ENCODE results near the gene DENND4B. TPM values are rescaled to one million over a fixed set of nuclear protein-coding genes. Genes with fewer than 3 reads are reported as not detected.

Gene DENND4B
- total and polyA plus RNA-seq, 10 of the 15 experiments (the other 5 are each of a cell fraction or from before 2014, with no cell fraction given) = 12.0 to 74.8 (median 22.7) TPM

DNA sequence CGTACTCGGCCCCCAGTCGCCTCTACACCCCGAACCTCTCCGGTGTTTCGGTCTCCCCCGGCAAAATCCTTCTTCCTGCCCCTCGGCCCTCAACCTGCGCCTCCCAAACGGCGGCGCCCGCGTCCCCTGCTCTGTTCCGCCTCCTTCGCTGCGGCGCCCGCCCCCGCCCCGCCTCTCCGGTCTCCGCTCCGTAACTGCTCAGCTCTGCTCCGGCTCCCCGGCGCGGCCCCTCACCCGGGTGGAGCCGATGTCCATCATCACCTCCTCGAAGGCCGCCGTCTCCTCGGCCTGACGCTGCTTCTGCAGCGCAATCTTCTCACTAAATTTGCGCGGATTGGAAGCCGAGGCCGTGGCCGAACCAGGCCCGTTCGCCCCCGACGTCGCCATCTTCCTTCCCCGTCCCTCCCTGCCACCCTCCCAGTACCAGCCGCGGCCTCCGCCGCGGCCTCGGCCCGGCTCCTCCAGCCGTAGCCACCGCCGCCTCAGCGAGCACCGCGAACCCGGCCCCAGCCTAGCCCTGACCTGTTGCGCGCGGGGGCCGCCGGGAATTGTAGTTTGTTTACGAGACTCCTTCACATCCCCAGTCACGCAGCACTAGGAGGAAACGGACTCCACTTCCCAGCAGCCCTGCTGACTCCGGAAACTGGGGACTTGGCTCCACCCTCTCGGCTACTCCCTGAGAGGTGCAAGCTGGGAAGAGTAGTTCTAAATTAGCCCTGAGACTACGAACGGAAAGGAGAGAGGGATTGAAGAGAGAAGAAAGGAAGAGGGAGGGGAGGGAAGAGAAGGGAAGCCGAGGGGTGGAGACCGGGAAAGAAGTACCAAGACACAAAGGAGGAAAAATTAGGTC lies 11.8 kb upstream of the DENND4B start, which contains the start of gene CRTC2 (continued):
- TF ChIP-seq, protein P1, sequence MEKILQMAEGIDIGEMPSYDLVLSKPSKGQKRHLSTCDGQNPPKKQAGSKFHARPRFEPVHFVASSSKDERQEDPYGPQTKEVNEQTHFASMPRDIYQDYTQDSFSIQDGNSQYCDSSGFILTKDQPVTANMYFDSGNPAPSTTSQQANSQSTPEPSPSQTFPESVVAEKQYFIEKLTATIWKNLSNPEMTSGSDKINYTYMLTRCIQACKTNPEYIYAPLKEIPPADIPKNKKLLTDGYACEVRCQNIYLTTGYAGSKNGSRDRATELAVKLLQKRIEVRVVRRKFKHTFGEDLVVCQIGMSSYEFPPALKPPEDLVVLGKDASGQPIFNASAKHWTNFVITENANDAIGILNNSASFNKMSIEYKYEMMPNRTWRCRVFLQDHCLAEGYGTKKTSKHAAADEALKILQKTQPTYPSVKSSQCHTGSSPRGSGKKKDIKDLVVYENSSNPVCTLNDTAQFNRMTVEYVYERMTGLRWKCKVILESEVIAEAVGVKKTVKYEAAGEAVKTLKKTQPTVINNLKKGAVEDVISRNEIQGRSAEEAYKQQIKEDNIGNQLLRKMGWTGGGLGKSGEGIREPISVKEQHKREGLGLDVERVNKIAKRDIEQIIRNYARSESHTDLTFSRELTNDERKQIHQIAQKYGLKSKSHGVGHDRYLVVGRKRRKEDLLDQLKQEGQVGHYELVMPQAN (conservative IDR thresholded peaks at IDR 0.05) = peak; percentile 91
- TF ChIP-seq ZBED1 (IDR thresholded peaks at IDR 0.05; ENCODE audit: borderline replicate concordance) (no peak), IKZF1 (conservative IDR thresholded peaks at IDR 0.05) (peak; percentile 100), LARP7 (IDR thresholded peaks at IDR 0.05) (no peak; the same call in none of the 2 replicates), STAT3 (IDR thresholded peaks at IDR 0.05; ENCODE audit: low read depth, low read length) (0 out of 2 replicates have a peak, but pooled peaks have one; percentile 49), HCFC1 (IDR thresholded peaks at IDR 0.05; ENCODE audit: low read length) (peak; percentile 100), ZNF217 (IDR thresholded peaks at IDR 0.05) (no peak), GATAD2B (conservative IDR thresholded peaks at IDR 0.05; ENCODE audit: low read depth) (peak; percentile 43), BACH1 (IDR thresholded peaks at IDR 0.05; ENCODE audit: borderline replicate concordance) (no peak; the same call in 1 of the 2 replicates), SP1 (IDR thresholded peaks at IDR 0.05; ENCODE audit: low read depth, low read length) (peak; percentile 67), CHD1 (IDR thresholded peaks at IDR 0.05; ENCODE audit: low read depth, low read length) (no peak), ASH2L (IDR thresholded peaks at IDR 0.05; ENCODE audit: borderline replicate concordance, low read depth) (no peak), EZH2 (IDR thresholded peaks at IDR 0.05; ENCODE audit: borderline replicate concordance, control insufficient read depth, low read depth, low read length) (no peak), NR2C2 (IDR thresholded peaks at IDR 0.05; ENCODE audit: borderline replicate concordance, control insufficient read depth, insufficient read length, low read depth) (no peak), SRF (IDR thresholded peaks at IDR 0.05; ENCODE audit: low read depth in 2 of 2, low read length in 2 of 2) (no peak), NR2C1 (IDR thresholded peaks at IDR 0.05) (peak; percentile 97), POLR2AphosphoS2 (IDR thresholded peaks at IDR 0.05; ENCODE audit: low read depth, low read length) (peak; percentile 96), SMARCA5 (IDR thresholded peaks at IDR 0.05) (peak; percentile 58; the same call in 1 of the 2 replicates), RCOR1 (conservative IDR thresholded peaks at IDR 0.05; ENCODE audit: low read depth, low read length) (no peak), JUND (IDR thresholded peaks at IDR 0.05; ENCODE audit: low read depth, low read length) (no peak)
- TF ChIP-seq, protein P2, sequence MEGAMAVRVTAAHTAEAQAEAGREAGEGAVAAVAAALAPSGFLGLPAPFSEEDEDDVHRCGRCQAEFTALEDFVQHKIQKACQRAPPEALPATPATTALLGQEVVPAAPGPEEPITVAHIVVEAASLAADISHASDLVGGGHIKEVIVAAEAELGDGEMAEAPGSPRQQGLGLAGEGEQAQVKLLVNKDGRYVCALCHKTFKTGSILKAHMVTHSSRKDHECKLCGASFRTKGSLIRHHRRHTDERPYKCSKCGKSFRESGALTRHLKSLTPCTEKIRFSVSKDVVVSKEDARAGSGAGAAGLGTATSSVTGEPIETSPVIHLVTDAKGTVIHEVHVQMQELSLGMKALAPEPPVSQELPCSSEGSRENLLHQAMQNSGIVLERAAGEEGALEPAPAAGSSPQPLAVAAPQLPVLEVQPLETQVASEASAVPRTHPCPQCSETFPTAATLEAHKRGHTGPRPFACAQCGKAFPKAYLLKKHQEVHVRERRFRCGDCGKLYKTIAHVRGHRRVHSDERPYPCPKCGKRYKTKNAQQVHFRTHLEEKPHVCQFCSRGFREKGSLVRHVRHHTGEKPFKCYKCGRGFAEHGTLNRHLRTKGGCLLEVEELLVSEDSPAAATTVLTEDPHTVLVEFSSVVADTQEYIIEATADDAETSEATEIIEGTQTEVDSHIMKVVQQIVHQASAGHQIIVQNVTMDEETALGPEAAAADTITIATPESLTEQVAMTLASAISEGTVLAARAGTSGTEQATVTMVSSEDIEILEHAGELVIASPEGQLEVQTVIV (IDR thresholded peaks at IDR 0.05; ENCODE audit: borderline replicate concordance, partially characterized antibody) = peak; percentile 86
- TF ChIP-seq, protein P3, sequence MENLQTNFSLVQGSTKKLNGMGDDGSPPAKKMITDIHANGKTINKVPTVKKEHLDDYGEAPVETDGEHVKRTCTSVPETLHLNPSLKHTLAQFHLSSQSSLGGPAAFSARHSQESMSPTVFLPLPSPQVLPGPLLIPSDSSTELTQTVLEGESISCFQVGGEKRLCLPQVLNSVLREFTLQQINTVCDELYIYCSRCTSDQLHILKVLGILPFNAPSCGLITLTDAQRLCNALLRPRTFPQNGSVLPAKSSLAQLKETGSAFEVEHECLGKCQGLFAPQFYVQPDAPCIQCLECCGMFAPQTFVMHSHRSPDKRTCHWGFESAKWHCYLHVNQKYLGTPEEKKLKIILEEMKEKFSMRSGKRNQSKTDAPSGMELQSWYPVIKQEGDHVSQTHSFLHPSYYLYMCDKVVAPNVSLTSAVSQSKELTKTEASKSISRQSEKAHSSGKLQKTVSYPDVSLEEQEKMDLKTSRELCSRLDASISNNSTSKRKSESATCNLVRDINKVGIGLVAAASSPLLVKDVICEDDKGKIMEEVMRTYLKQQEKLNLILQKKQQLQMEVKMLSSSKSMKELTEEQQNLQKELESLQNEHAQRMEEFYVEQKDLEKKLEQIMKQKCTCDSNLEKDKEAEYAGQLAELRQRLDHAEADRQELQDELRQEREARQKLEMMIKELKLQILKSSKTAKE (IDR thresholded peaks at IDR 0.05; ENCODE audit: low read depth, poor library complexity, severe bottlenecking) = no peak
- TF ChIP-seq, protein P4, sequence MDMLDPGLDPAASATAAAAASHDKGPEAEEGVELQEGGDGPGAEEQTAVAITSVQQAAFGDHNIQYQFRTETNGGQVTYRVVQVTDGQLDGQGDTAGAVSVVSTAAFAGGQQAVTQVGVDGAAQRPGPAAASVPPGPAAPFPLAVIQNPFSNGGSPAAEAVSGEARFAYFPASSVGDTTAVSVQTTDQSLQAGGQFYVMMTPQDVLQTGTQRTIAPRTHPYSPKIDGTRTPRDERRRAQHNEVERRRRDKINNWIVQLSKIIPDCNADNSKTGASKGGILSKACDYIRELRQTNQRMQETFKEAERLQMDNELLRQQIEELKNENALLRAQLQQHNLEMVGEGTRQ (IDR thresholded peaks at IDR 0.05; ENCODE audit: borderline replicate concordance, low read depth, low read length) = no peak

Data from GM12878 (cell line).